HEK293T (cell line): ENCODE results near the gene ROS1.

Experiments
- BHLHE40 ChIP-seq: fragments of 450-650 bp; IDR thresholded peaks from 2 replicates; pipeline ENCODE4 v1.6.1; 2016; ENCODE audit warnings: mild to moderate bottlenecking, moderate library complexity, borderline replicate concordance
- FOXK2 ChIP-seq: fragments of 450-650 bp; IDR thresholded peaks from 2 replicates; pipeline ENCODE4 v1.6.1; 2016; ENCODE audit warnings: mild to moderate bottlenecking
- HDGF ChIP-seq: fragments of 450-650 bp; IDR thresholded peaks from 2 replicates; pipeline ENCODE4 v1.6.1; 2017; ENCODE audit warnings: antibody characterized with exemption, borderline replicate concordance
- NFRKB ChIP-seq: fragments of 450-650 bp; IDR thresholded peaks from 2 replicates; pipeline ENCODE4 v1.6.1; 2016; ENCODE audit warnings: mild to moderate bottlenecking, moderate library complexity
- TARDBP ChIP-seq: fragments of 450-650 bp; IDR thresholded peaks from 2 replicates; pipeline ENCODE4 v1.6.1; 2016
- ZNF384 ChIP-seq: fragments of 450-650 bp; IDR thresholded peaks from 2 replicates; pipeline ENCODE4 v1.6.1; 2016
- TF ChIP-seq, protein P1 (sequence below): fragments of 450-650 bp; IDR thresholded peaks from 2 replicates; pipeline ENCODE4 v1.6.1; 2016

DNA sequence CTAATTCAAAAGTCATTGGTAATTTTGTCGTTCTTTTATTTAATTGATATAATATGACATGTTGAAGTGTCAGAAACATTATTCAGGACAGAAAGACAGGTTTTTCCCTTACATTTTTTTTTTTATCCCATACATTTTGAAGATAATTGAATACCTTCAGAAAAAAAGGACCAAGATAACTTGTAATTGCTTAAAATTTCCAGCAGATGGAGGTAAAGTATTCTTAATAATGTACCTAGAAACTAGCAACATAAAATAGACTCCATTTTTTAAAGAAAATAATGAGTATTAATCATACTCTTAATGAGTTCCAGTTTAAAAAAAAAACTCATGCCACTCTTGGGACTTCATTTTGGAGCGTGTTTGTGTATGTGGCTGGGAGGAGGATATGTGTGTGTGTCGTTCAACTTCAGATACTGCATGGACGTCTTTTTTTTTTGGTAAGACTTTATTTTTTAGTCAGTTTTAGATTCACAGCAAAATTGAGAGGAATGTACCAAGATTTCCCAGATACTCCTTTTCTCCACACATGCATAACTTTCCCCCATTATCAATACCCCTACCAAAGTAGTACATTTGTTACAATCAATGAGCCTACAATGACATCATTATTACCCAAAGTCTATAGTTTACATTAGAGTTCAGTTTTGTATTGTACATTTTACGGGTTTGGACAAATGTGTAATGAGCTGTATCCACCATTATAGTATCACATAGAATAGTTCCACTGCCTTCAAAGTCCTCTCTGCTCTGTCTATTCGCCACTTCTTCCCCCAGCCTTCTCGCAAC, 79.4 kb downstream of the ROS1 start:
- TF ChIP-seq ZNF384 (peak; percentile 66; the same call in 1 of the 2 replicates), HDGF (no peak), FOXK2 (no peak), NFRKB (no peak), BHLHE40 (no peak), TARDBP (no peak)
- TF ChIP-seq, protein P1, sequence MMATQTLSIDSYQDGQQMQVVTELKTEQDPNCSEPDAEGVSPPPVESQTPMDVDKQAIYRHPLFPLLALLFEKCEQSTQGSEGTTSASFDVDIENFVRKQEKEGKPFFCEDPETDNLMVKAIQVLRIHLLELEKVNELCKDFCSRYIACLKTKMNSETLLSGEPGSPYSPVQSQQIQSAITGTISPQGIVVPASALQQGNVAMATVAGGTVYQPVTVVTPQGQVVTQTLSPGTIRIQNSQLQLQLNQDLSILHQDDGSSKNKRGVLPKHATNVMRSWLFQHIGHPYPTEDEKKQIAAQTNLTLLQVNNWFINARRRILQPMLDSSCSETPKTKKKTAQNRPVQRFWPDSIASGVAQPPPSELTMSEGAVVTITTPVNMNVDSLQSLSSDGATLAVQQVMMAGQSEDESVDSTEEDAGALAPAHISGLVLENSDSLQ, result no peak
